Small intestine (tissue), 7 donors: ENCODE data around the gene KCNT1. TPM values are rescaled to one million over a fixed set of nuclear protein-coding genes. Genes with fewer than 3 reads are reported as not detected.

Experiments used
- DNase-seq, 2 donors: peaks; one replicate each; pipeline versions ENCODE4 v3.0.0 to v3.0.0-alpha.2; 2013
- FAIRE-seq: peaks from 2 replicates; lab custom pipeline; 2012; peaks lifted over from hg19 to GRCh38; lab: Jason Lieb, UNC
- H3K27ac ChIP-seq, 3 donors: one replicate each; pipeline ENCODE4 v1.5.1; 2013; ENCODE audit warnings: low read length in 2 of 3, mild to moderate bottlenecking in 2 of 3, control low read depth in 1 of 3, inconsistent platforms in 1 of 3, low read depth in 1 of 3, moderate library complexity in 1 of 3
- H3K27me3 ChIP-seq, 3 donors: one replicate each; pipeline ENCODE4 v1.6.1; 2013; ENCODE audit warnings: low read length in 3 of 3, inconsistent platforms in 1 of 3; ENCODE audit not compliant: control insufficient read depth in 3 of 3, insufficient read depth in 3 of 3
- H3K36me3 ChIP-seq, 3 donors: one replicate each; pipeline ENCODE4 v1.6.1; 2013; ENCODE audit warnings: low read length in 3 of 3, inconsistent platforms in 1 of 3, low read depth in 1 of 3, mild to moderate bottlenecking in 1 of 3, moderate library complexity in 1 of 3; ENCODE audit not compliant: control insufficient read depth in 3 of 3, insufficient read depth in 2 of 3
- H3K4me1 ChIP-seq, 3 donors: one replicate each; pipeline ENCODE4 v1.6.1; 2013; ENCODE audit warnings: low read length in 2 of 3, inconsistent platforms in 1 of 3, low read depth in 1 of 3, mild to moderate bottlenecking in 1 of 3, moderate library complexity in 1 of 3; ENCODE audit not compliant: control insufficient read depth in 3 of 3, insufficient read depth in 2 of 3
- H3K4me3 ChIP-seq, 3 donors: one replicate each; pipeline ENCODE4 v1.5.1; 2013; ENCODE audit warnings: low read length in 3 of 3, control low read depth in 1 of 3, inconsistent platforms in 1 of 3, low read depth in 1 of 3, mild to moderate bottlenecking in 1 of 3, moderate library complexity in 1 of 3
- H3K9me3 ChIP-seq, 2 donors: one replicate each; pipeline ENCODE4 v1.6.1; 2013; ENCODE audit warnings: low read depth in 1 of 2, low read length in 1 of 2; ENCODE audit not compliant: control insufficient read depth in 2 of 2, insufficient read depth in 1 of 2
- WGBS, 3 donors: extraction: QIAGEN DNeasy Blood & Tissue Kit; methylation state at CpG; one replicate each; pipeline ENCODE4 v1.1.7; 2013; 5-methylcytosine and 5-hydroxymethylcytosine counted together
- polyA plus RNA-seq, 4 donors: library from polyadenylated mRNA; stranded (reverse) in 3 of 4; unstranded in 1 of 4; fragments of 200-250 nt in 3 of 4; fragments of 120-200 nt in 1 of 4; gene quantifications; one replicate each; pipeline versions ENCODE4 v1.2.1 to v1.2.3, GENCODE V29; 2013
- donor health status: healthy with polysubstance abuse.
- donor health status: control.
- donor health status: control.
- donor health status: Bipolar disorder and iron deficiency.
- donor health status: healthy.

The KCNT1 gene
- polyA plus RNA-seq, 4 donors: 0.22 to 0.25 TPM; not detected in 2

- Histone ChIP-seq H3K27me3 (no peaks in the 10 kb centered on the region), H3K27ac (no peak overlapping the region), H3K4me1 (no peaks in the 10 kb centered on the region), H3K4me3 (no peak overlapping the region), H3K36me3 (no peaks in the 10 kb centered on the region), H3K9me3 (no peaks in the 10 kb centered on the region)
- DNase-seq (no peak), FAIRE-seq (no peak)
- 87 to 89% (median 89%) methylated on average over 18 to 20 of the region's 20 CpGs for WGBS, 3 donors
Observed at GRCh38 chr9:135678236-135679017, 23.6 kb upstream of the KCNT1 start.

DNA sequence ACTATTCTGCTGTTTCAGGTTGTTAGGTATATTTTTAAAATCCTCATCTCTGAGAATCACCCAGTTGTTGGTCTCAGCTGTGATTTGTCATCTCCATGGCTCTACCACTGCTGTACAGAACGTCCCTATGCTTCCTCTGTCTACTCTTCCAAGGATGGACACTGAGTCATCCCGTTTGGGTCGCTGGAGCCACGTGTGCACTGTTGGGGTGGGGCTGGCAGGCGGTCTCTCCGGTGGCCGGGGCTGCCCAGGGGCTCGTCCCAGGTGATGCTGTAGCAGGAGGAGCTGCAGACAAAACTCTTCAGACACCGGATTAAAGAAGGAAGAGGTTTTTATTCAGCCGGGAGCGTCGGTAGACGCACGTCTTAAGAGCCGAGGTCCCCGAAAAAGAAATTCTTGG lies 21.9 kb upstream of the KCNT1 start:
- Histone ChIP-seq H3K4me1 (no peaks in the 10 kb centered on the region), H3K4me3 (no peak overlapping the region), H3K27ac (no peak overlapping the region), H3K36me3 (no peaks in the 10 kb centered on the region), H3K27me3 (no peaks in the 10 kb centered on the region), H3K9me3 (no peaks in the 10 kb centered on the region)
- DNase-seq: no peak
- no peak for FAIRE-seq
- 68 to 75% (median 74%) methylated on average over 16 of the region's 16 CpGs for WGBS, 3 donors

GRCh38 chr9:135681161-135681560 lies 20.8 kb upstream of the KCNT1 start:
- FAIRE-seq (no peak), DNase-seq (no peak)
- WGBS, 3 donors: 76 to 84% (median 79%) methylated on average over 5 of the region's 5 CpGs
- H3K9me3 ChIP-seq: no peaks in the 10 kb centered on the region
- no peaks in the 10 kb centered on the region for H3K36me3 ChIP-seq
- H3K4me3 ChIP-seq: no peak overlapping the region
- no peaks in the 10 kb centered on the region for H3K4me1 ChIP-seq
- H3K27me3 ChIP-seq: no peaks in the 10 kb centered on the region
- H3K27ac ChIP-seq: no peak overlapping the region

DNA sequence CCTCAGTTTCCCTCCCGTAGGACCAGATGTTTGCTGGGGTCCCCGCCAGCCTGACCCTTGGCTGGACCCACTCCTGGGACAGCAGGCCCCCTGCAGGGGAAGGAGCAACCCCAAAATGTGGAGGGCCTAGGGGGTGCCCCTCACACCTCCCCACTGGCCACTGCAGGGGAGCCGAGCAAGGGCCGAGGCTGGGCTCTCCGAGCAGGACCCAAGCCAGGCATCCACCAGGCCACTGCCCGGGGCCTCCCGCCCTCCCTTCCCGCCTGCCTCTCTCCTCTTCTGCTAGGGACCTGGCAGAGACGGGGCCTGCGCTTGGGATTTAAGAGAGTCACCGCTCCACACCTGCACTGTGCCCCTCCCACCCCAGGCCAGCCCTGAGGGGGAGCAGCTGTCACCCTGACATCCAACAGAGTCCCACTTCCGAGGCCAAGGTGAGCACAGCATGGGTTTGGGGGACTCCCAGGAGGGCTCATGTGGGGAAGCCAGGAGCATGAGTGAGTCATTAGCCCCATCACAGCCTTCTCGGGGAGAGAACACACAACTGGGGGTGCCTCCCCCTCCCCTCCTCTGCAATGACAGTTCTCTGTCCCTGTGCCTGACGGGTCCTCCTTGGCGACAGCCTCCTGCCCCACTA lies 18.5 kb upstream of the KCNT1 start:
- Histone ChIP-seq H3K27me3 (no peaks in the 10 kb centered on the region), H3K9me3 (no peaks in the 10 kb centered on the region), H3K4me3 (no peak overlapping the region), H3K27ac (no peak overlapping the region), H3K4me1 (no peaks in the 10 kb centered on the region), H3K36me3 (no peaks in the 10 kb centered on the region)
- WGBS, 3 donors: 68 to 74% (median 71%) methylated on average over 15 of the region's 15 CpGs
- FAIRE-seq (no peak), DNase-seq (no peak)

DNA sequence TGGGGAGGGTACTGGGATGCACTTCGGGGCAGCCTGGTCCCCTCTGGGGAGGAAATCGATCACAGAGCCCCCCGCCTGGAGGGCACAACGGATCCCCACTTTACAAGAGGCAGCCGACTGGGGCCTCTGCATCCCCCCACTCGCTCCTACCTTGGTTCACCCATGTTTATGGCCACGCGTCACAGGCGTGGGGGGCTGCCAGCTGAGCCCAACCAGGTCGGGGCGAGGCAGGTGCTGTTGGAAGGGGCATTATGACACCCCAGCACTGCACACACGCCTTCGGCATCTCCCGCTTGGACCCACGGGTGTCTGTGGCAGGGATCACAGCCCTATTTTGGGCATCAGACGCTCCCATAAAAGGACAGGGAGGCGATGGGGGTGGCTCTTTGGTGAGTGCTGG lies 17.3 kb upstream of the KCNT1 start:
- Histone ChIP-seq H3K36me3 (no peaks in the 10 kb centered on the region), H3K27ac (no peak overlapping the region), H3K27me3 (no peaks in the 10 kb centered on the region), H3K9me3 (no peaks in the 10 kb centered on the region), H3K4me1 (no peaks in the 10 kb centered on the region), H3K4me3 (no peak overlapping the region)
- 67 to 79% (median 70%) methylated on average over 17 of the region's 17 CpGs for WGBS, 3 donors
- no peak for FAIRE-seq
- DNase-seq: no peak

DNA sequence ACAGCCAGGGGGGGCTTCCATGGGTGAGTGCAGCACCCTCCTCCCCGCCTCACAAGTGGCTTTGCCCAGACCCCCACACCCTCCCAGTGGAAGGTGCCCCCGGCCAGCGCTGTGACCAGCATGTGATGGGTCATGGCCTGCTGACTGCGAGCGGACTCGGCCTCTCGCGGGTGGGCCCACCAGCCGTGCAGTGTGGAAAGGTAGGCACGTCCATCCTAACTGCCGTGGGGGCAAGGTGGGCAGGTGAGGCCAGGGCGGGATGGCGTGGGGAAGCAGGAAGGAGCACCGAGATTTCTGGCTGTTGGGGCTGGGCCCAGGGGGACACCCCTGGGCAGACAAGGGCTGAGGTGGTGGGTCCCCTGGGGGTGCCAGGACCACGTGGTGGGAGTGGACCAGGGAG lies 14.8 kb upstream of the KCNT1 start:
- no peaks in the 10 kb centered on the region for H3K4me1 ChIP-seq
- H3K9me3 ChIP-seq: no peaks in the 10 kb centered on the region
- no peak for FAIRE-seq
- no peak overlapping the region for H3K4me3 ChIP-seq
- H3K27ac ChIP-seq: no peak overlapping the region
- DNase-seq: no peak
- WGBS, 3 donors: 80 to 87% (median 84%) methylated on average over 15 of the region's 15 CpGs
- no peaks in the 10 kb centered on the region for H3K27me3 ChIP-seq
- H3K36me3 ChIP-seq: no peaks in the 10 kb centered on the region

- 78 to 82% (median 79%) methylated on average over 10 of the region's 10 CpGs for WGBS, 3 donors
Observed at GRCh38 chr9:135689011-135689410, 13.0 kb upstream of the KCNT1 start.

GRCh38 chr9:135690836-135691570 lies 11.0 kb upstream of the KCNT1 start:
- Histone ChIP-seq H3K9me3 (no peaks in the 10 kb centered on the region), H3K4me3 (no peak overlapping the region), H3K36me3 (no peaks in the 10 kb centered on the region), H3K27me3 (no peaks in the 10 kb centered on the region), H3K27ac (no peak overlapping the region), H3K4me1 (no peaks in the 10 kb centered on the region)
- FAIRE-seq (no peak), DNase-seq (no peak)
- WGBS, 3 donors: 83 to 90% (median 86%) methylated on average over 19 of the region's 19 CpGs

More at GRCh38 chr9:135689011-135689410, 13.0 kb upstream of the KCNT1 start:
- Histone ChIP-seq H3K4me3 (no peak overlapping the region), H3K4me1 (no peaks in the 10 kb centered on the region), H3K27ac (no peak overlapping the region), H3K9me3 (no peaks in the 10 kb centered on the region), H3K27me3 (no peaks in the 10 kb centered on the region), H3K36me3 (no peaks in the 10 kb centered on the region)
- FAIRE-seq (no peak), DNase-seq (no peak)
